Epithelial cell of prostate (primary cell): ENCODE data around the gene DKKL1.
"Not testable (repeated sequence)": the region's sequence is repeated elsewhere in the genome, so short reads cannot be mapped to it uniquely, and the experiment has no call there.

Experiments
- DNase-seq: peaks from one replicate; pipeline ENCODE4 v3.0.0-alpha.2; 2011; ENCODE audit warnings: low read depth, low spot score
- H3K27ac ChIP-seq: fragments of 450-650 bp; 2 replicates; pipeline ENCODE4 v1.5.1; 2017; ENCODE audit warnings: mild to moderate bottlenecking

Gene DKKL1

DNA sequence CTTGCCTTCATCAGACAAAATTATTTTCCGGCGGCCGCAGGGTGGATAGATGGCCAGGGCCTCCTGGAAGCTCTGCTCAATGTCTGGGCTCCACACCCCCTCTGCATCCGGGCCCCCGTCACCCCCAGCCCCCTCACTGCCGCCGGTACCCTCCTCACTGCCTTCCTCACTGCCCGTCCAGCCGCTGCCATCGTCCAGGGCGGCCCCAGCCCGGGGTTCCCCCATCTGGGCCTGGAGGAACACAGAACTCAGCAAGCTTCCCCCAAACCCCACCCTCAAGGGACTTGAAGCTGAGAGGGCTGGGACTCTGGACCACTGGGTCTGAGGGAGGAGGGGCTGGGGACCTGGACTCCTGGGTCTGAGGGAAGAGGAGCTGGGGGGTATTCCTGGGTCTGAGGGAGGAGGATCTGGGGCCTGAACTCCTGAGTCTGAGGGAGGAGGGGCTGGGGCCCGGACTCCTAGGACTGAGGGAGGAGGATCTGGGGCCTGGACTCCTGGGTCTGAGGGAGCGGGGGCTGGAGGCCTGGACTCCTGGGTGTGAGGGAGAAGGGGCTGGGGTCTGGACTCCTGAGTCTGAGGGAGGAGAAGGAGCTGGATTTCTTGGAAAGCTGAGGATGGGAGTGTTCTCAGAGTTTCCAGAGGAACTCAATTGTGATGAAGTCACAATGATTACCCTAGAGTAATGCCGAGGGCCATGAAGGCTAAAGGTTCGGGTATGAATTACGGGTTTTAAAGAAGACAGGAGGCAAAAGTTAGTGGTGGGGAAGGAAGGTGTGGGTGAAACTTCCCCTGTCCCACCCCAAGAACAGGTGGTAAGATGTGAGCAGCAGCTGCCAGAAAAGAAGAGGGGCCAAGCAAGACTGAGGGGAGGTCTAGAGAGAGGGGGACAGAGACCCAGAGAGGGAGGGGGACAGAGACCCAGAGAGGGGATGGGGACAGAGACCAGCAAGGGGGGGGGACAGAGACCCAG lies 3.5 kb upstream of the DKKL1 start:
- DNase-seq: no peak
- H3K27ac ChIP-seq: no peak overlapping the region

DNA sequence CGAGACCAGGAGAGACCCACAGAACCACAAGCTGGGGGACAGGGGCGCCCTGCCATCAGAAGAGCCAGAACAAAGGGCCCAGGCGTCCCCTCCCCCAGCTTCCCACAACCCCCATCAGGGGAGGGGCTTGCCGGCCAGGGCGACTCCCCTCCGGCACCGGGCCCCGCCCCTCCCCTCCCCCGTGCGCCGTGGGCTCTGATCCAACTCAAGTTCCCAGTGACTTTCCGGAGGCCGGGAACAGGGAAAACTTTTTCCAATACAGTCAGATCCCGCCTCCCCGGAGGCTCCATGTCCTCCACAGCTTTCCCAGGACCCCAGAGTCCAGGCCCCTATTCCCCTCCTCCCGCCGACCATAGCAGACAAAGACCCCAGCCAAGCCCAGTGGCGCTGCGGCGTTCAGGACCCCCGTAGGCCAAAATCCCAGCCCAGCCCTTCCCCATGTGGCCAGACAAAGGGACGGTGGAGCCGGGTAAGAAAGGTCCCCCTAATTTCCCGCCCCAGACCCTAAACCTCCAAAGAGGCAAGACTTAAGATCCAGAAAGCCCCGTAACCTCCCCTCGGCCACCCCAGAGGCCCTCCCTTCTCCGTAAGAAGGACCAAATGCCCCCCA lies 2.1 kb upstream of the DKKL1 start:
- no peak overlapping the region for H3K27ac ChIP-seq
- no peak for DNase-seq

DNA sequence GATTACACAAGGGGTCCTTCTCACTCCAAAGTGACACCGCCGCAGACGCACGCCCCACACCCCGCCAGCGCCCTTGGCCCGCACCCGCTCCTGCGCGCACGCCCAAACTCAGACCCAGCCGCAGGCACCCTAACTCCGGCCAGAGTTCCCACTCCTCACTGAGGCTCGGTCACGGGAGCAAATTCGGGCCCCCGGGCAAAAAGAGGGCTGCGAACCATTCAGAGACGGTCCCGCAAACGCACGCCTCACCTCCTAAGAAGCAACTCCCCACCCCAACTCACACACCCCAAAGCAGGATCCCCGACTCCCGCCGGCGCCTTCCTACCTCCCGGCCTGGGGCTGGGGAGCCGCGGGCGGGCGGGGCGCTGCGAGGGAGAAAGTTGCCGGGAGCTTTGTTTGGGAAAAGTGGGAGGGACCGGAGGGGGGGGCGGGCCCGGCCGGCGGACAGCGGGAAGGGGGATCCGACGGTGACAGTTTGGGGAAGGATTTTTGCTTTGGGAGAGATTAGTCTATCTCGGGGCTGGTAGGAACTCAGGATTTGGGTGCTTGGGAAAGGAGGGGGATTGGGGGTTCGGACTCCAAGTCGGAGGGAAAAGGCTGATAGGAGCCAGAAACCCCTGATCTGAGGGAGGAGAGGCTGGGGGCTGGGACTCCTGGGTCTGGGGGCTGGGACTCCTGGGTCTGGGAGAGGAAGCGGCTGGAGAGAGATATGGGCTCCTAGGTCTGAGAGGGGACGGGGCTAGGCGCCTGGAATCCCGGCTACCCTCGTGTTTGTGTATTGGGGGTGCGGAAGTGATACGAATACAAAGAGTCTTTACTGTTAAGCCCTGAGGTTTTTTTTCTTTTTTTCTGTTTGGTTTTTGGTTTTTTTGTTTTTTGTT lies 1.4 kb upstream of the DKKL1 start, which contains the start of gene TEAD2:
TSS of gene TEAD2 (minus strand) at position 369 of the 881 bp plus-strand sequence. CDS start 2,341 bp downstream, outside the sequence.
- no peak for DNase-seq
- H3K27ac ChIP-seq: no peak within 1 kb of the TSS

DNA sequence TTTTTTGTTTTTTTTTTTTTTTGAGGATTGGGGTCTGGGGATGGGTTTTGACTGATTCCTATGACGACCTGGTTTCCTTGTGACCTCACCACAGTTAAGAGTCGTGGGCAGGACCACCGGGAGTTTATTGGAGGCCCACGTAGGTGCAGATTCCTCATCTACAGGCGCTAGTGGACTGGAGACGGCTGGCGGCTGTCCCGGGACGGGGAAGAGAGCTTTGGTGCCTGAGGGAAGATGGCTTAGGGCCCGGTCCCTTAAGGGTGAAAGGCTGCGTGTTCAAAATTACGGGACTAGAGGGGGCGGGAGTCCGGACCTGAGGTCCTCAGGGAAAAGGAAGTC lies 779 bp upstream of the DKKL1 start:
- no peak for DNase-seq
- no peak overlapping the region for H3K27ac ChIP-seq

DNA sequence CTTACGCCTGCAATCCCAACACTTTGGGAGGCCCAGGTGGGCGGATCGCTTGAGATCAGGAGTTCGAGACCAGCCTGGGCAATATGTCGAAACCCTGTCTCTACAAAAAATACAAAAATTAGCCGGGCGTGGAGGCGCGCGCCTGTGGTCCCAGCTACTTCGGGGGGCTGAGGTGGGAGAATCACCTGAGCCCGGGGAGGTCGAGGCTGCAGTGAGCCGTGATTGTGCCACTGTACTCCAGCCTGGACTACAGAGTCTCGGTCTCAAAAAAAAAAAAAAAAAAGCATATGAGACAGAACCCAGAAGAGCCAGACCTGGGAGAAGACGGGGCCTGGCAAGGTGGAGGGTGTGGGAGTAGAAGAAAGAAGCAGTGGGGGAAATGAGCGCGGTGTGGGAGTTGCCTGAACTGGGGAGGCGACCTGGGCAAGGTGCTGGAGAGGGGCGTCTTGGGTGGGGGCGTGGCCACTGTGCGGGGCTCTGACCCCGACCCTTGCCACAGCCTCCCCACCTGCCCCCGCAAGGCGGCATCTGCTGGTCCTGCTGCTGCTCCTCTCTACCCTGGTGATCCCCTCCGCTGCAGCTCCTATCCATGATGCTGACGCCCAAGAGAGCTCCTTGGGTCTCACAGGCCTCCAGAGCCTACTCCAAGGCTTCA lies 533 bp downstream of the DKKL1 start:
- no peak for DNase-seq
- H3K27ac ChIP-seq: no peak overlapping the region

DNA sequence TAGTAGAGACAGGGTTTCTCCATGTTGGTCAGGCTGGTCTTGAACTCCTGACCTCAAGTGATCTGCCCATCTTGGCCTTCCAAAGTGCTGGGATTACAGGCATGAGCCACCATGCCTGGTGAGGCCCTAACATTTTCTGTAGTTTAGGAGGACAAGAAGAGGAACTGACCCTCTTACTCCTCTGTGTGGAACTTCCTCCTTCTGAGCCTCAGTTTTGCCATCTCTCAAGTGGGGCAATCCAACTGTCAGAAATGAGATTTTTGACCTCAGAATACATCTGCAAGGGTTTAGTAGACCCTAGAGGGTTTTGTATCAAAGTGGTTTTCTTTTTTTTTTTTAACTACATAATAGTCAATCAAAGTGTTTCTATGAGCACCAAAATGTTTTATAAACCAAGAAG lies 2.4 kb downstream of the DKKL1 start:
- no peak for DNase-seq
- H3K27ac ChIP-seq: no peak overlapping the region

DNA sequence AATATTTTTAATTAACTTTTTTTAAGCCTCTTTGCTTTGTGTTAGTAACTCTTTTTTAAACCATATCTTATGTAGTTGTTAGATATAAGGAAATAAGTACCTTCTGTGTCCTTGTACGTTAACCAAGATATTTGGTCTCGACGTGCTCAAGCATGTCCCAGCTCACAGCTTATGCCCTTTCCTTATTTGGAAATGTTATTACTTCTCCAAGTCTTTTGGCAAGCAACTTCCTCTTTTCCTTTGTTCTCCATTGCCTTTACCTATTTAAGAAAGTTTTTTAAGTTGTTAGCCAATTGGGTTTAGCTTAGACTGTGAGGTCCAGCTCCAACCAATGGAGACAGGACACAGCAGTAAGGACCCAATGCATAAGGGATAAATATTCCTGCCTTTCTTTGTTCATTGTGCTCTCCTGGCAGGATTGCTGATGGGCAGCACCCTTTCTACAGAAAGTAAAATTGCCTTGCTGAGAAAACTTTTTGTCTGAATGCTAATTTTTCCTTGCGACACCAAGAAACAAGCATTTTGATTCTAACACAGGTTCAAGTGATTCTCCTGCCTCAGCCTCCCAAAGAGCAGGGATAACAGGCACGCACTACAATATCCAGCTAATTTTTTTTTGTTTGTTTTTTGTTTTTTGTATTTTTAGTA lies 5.2 kb downstream of the DKKL1 start:
- no peak overlapping the region for H3K27ac ChIP-seq
- DNase-seq: no peak

DNA sequence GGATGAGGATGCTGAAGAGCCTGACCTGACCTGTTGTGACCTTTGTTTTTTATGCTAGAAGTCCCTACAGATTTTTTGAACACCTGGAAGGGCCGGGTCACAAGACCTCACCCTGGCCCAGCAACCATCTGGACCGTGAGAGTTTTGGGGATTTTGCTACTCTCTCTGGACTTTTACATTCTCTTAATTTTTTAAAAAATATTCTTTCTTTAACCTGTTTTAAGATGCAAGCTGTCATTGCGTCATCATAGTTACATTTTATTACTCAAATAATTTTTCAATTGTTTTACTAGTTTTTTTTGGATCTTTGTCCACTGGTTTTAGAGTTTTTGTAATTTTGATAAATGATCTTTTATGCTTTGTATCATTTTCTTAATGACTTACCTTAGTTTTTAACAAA lies 7.5 kb downstream of the DKKL1 start:
- no peak for DNase-seq
- H3K27ac ChIP-seq: no peak overlapping the region

DNA sequence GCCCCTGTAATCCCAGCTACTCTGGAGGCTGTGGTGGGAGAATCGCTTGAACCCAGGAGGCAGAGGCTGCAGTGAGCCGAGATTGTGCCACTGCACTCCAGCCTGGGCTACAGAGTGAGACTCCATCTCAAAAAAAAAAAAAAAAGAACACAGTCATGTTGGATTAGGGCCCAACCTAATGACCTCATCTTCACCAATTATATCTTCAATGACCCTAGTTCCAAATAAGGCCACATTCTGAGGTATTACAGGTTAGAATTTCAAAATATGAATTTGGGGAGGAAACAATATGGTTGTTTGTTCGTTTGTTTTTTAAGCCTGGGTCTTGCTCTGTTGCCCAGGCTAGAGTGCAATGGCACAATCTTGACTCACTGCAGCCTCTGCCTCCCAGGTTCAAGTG lies 9.5 kb downstream of the DKKL1 start:
- DNase-seq, H3K27ac ChIP-seq: not testable (repeated sequence)

DNA sequence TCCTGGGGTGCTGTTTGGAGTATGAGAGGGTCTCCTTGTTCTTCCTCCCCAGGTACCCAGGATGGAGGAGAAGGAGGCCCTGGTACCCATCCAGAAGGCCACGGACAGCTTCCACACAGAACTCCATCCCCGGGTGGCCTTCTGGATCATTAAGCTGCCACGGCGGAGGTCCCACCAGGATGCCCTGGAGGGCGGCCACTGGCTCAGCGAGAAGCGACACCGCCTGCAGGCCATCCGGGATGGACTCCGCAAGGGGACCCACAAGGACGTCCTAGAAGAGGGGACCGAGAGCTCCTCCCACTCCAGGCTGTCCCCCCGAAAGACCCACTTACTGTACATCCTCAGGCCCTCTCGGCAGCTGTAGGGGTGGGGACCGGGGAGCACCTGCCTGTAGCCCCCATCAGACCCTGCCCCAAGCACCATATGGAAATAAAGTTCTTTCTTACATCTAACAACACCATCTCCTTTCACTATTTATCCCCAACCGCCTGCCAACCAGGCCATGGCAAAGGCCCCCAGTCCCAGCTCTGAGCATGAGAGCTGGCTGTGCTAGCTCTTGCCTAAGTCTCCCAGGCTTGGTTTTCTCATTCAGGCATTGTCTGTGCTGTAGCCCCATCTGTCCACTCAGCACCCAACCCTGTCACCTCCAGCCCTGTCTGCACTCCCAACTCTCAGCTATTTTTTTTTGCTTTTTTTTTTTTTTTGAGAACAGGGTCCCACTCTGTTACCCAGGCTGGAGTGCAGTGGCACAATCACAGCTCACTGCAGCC lies 11.2 kb downstream of the DKKL1 start:
- no peak for DNase-seq
- H3K27ac ChIP-seq: no peak overlapping the region

DNA sequence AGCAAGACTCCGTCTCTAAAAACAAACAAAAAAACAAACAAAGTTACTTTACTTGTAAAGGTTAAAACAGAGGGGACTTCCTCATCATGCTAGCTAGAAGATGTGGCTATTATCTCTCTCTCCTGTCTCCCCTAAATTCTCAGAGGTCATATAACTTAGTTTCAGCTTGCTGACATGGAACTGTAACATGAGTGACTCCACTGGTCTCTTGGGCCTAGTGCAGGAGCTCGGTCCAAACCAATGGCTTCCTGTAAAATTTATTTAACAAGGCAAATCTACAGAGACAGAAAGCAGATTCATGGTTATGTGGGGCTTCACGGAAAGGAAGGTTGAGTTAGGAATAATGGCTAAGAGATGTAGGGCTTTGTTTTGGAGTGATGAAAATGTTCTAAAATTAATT lies 14.8 kb downstream of the DKKL1 start:
- H3K27ac ChIP-seq: no peak overlapping the region
- DNase-seq: no peak

DNA sequence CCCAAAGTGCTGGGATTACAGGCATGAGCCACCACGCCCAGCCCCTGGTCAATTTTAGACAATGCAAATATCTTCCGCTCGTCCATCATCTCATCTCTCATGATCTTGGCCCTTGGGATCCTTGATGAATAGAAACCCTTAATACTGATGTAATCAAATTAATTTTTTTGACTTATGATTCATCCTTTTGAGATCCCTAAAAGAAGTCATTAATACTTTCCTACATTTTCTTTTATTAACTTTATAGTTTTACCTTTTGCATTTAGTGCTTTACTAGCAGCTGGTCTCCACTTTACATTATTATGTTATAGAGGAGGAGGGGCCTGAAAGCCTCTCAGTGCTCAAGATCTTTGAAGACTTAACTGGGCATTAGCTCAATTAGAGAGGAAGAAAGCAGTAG lies 16.7 kb downstream of the DKKL1 start:
- DNase-seq: no peak
- H3K27ac ChIP-seq: no peak overlapping the region

DNA sequence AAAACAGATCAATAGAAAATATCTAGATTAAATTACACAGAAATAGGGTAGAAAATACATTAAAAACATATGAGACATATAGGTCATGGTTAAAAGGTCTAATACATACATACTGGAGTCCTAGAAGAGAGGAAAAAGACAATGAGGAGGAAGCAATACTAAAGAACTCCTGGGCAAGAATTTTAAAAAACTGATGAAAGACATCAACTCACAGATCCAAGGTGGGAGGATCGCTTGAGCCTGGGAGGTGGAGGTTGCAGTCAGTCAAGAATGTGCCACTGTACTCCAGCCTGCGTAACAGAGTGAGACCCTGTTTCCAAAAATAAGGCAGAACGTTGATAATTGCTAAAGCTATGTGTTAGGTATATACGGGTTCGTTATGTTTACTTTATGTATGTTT lies 19.0 kb downstream of the DKKL1 start:
- DNase-seq: no peak
- H3K27ac ChIP-seq: no peak overlapping the region

DNA sequence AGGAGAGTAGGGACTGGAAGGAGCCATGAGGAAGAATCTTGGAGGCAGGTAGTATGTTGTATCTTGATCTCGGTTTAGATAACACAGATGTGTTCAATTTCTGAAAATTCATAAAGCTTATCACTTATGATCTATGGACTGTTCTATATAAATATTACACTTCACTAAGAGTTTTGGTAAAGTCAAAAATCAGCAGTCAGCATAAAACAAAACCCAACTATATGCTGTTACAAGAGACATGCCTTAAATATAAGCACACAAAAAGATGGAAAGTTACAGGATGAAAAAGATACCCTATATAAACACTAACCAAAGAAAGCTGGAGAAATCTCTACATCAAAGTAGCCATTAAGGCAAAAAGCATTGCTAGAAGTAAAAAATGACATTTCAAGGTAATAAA lies 19.9 kb downstream of the DKKL1 start:
- H3K27ac ChIP-seq: no peak overlapping the region
- DNase-seq: no peak

DNA sequence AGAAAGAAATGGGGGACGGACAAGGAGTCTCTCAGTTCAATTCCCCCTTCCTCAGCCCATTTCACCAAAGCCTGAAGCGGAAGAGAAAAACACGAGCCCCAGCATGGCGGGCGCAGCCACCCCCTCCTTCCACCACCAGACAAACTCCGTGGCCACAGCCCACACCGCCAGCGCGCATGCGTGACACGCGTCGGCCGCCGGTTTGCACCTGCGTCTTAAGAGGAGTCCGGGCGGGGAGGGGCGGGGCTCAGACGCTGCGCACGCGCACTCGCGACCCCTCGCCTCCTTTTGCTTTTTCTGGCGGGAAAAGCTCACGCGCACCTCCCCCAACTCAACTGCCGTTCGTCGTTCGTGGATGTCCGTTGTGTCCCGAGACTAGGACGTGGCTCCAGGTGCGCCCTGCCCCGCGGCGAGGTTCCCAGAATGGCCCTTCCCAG lies 24.3 kb downstream of the DKKL1 start, which contains the start of gene KASH5:
TSS of gene KASH5 (plus strand) at position 314 of the 437 bp plus-strand sequence. CDS start 2,635 bp downstream, outside the sequence.
- no peak within 1 kb of the TSS for H3K27ac ChIP-seq
- no peak for DNase-seq

DNA sequence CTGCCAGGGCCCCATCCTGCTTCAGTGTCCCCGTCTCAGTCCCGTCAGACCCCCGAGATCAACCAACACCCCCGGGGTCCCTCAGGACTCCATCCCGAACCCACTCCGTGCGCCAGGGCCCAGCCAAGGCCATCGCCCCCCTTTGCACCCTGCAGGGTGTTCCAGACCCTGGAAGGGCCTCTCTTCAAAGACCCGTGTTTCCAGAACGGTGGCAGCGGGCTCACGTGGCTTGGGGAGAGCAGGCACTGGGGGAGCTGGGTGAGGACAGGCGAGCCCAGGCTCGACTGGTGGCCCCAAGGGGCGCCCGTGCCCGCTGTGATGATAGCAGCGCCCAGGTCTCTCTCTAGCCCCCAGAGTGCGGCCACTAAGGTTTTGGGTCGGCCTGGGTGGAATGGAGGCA lies 25.7 kb downstream of the DKKL1 start:
- H3K27ac ChIP-seq: no peak overlapping the region
- no peak for DNase-seq

DNA sequence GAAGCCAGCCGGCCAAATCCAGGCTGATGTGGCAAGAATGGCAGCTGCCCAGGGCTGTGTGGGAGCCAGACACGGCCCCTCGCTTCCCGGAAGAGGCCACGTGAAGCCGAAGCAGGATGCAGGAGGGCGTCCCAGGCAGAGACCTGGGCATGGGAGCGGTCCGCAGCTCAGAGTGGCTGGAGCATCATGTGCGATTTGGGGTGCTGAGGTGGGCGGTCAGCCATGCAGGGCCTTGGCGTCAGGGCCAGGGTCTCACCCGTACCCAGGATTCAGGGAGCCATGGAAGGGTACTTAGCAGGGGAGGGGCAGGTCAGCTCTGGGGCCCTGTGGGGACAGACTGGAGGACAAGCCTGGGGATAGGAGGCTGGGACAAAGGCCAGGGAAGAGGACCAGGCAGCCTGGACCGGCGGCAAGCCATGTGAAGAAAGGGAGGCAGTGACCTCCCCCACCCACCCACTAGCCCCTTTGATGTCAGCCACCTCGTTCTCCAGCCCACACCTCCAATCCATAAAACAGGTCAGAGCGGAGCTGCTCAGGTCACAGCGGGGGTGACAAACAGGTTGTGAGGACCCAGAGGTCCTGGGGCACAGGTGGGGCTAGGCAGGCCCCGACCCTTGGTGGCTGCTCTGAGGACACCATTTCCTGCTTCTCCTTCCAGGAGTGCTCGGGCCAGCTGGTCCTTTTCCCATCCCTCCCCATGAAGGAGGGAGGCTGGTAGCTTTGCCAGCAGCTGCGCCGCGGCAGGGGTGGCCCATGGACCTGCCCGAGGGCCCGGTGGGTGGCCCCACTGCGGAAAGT lies 26.7 kb downstream of the DKKL1 start:
- DNase-seq: no peak
- H3K27ac ChIP-seq: no peak overlapping the region

DNA sequence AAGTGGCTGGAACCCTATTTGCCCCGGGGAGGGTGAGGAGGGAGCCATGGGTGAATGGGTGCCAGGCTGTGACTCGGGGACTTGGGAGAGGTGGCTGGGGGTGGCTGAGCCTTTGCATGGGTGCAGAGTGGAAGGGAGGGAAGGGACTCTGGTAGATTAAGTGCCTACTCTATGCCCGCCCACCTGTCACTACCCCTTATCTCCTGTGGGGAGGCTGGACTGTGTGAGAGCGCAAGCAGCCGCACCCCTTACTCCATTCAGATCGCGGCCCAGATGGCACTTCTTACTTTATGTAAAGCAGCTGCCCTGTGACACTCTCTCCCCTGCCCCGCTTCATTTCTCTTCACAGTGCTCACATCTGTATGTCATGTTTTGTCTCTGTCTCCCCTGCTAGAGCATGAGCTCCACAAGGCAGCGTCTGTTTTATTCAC lies 27.3 kb downstream of the DKKL1 start:
- no peak overlapping the region for H3K27ac ChIP-seq
- DNase-seq: no peak
